Bronchial epithelial cell (primary cell): ENCODE data around the gene IL21R. TPM values are rescaled to one million over a fixed set of nuclear protein-coding genes. Genes with fewer than 3 reads are reported as not detected.

Experiments
- DNase-seq: peaks from one replicate; pipeline ENCODE4 v3.0.0-alpha.2; 2010; ENCODE audit warnings: low read depth
- FAIRE-seq: peaks from 2 replicates; lab custom pipeline; 2011; peaks lifted over from hg19 to GRCh38; lab: Jason Lieb, UNC
- H3K27me3 ChIP-seq: 2 replicates; pipeline ENCODE4 v1.5.1; 2011; ENCODE audit warnings: low read length; ENCODE audit not compliant: control insufficient read depth, insufficient read depth
- H3K36me3 ChIP-seq: 2 replicates; pipeline ENCODE4 v1.5.1; 2011; ENCODE audit warnings: low read length; ENCODE audit not compliant: control insufficient read depth, insufficient read depth
- H3K4me3 ChIP-seq: 2 replicates; pipeline ENCODE4 v1.5.1; 2011; ENCODE audit warnings: mild to moderate bottlenecking, low read depth, low read length, control low read depth
- total RNA-seq: library from RNA; depleted of rRNA; stranded (reverse); fragments of >200 nt; gene quantifications from 2 replicates; pipeline ENCODE4 v1.2.1, GENCODE V29; 2014
- TF ChIP-seq, protein P1 (sequence below): IDR thresholded peaks from 2 replicates; pipeline ENCODE4 v1.5.1; 2011; ENCODE audit warnings: mild to moderate bottlenecking, moderate library complexity, low read length, control low read depth, inconsistent platforms; ENCODE audit not compliant: insufficient read depth, severe bottlenecking

The IL21R gene
- total RNA-seq, 1 donor from 2014 or later: not detected

- DNase-seq (no peak), FAIRE-seq (no peak)
- no peaks in the 10 kb centered on the region for H3K27me3 ChIP-seq
These were observed 23.0 kb upstream of the IL21R start for GRCh38 chr16:27378871-27379481.

GRCh38 chr16:27379919-27380318, 22.1 kb upstream of the IL21R start:
- DNase-seq: no peak
- Histone ChIP-seq H3K36me3 (no peaks in the 10 kb centered on the region), H3K27me3 (no peaks in the 10 kb centered on the region), H3K4me3 (no peak overlapping the region)
- TF ChIP-seq, protein P1, sequence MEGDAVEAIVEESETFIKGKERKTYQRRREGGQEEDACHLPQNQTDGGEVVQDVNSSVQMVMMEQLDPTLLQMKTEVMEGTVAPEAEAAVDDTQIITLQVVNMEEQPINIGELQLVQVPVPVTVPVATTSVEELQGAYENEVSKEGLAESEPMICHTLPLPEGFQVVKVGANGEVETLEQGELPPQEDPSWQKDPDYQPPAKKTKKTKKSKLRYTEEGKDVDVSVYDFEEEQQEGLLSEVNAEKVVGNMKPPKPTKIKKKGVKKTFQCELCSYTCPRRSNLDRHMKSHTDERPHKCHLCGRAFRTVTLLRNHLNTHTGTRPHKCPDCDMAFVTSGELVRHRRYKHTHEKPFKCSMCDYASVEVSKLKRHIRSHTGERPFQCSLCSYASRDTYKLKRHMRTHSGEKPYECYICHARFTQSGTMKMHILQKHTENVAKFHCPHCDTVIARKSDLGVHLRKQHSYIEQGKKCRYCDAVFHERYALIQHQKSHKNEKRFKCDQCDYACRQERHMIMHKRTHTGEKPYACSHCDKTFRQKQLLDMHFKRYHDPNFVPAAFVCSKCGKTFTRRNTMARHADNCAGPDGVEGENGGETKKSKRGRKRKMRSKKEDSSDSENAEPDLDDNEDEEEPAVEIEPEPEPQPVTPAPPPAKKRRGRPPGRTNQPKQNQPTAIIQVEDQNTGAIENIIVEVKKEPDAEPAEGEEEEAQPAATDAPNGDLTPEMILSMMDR: no peak
- no peak for FAIRE-seq

More at GRCh38 chr16:27378871-27379481, 23.0 kb upstream of the IL21R start:
- Histone ChIP-seq H3K4me3 (no peak overlapping the region), H3K36me3 (no peaks in the 10 kb centered on the region)
- TF ChIP-seq, protein P1: no peak

- TF ChIP-seq, protein P1: no peak
- DNase-seq (no peak), FAIRE-seq (no peak)
- H3K36me3 ChIP-seq: no peaks in the 10 kb centered on the region
- no peak overlapping the region for H3K4me3 ChIP-seq
- no peaks in the 10 kb centered on the region for H3K27me3 ChIP-seq
These were observed 20.7 kb upstream of the IL21R start for GRCh38 chr16:27381236-27381635.

- DNase-seq (no peak), FAIRE-seq (no peak)
- Histone ChIP-seq H3K4me3 (no peak overlapping the region), H3K36me3 (no peaks in the 10 kb centered on the region), H3K27me3 (no peaks in the 10 kb centered on the region)
- TF ChIP-seq, protein P1: no peak
These were observed 19.8 kb upstream of the IL21R start for GRCh38 chr16:27381974-27382855.

DNA sequence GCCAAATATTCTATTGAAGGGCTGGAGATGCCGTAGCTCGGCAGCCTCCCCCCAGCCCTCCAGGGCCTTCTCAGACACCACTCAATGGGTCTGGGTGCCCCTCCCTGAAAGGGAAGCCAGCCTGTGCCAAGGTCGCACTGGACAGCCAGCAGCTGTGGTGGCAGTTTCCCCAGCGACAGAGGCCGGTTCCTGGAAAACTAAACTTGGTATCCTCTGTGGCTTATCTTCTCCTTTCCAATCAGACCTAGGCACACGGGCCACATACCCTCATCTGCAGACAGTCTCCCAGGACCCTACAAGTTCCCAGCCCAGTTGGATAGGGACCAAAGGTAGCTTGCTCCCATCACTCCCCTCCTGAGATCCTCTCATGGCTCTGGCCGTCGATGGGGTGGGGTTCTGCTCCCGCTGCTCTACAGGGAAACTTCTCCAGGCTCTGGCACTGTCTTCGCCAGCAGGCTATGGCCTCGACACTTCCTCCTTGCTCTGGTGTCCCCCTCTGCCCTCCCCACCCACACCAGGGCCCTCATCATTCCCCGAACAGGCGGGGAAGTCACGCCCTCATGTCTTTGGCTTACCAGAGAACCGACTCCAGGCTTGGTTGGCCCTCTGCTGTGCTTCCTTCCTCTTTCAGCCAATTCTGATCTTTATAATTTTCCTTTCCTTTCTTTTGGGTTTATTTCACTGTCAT, 18.3 kb upstream of the IL21R start:
- Histone ChIP-seq H3K27me3 (no peaks in the 10 kb centered on the region), H3K4me3 (no peak overlapping the region), H3K36me3 (no peaks in the 10 kb centered on the region)
- TF ChIP-seq, protein P1: no peak
- DNase-seq: no peak
- no peak for FAIRE-seq
